NCI-H345 (cell line): Measurements from ENCODE around the gene COPE.

Source experiments
- DNase-seq: peaks from one replicate; lab custom pipeline; 2025; lab: John Stamatoyannopoulos, UW

Gene COPE

DNA sequence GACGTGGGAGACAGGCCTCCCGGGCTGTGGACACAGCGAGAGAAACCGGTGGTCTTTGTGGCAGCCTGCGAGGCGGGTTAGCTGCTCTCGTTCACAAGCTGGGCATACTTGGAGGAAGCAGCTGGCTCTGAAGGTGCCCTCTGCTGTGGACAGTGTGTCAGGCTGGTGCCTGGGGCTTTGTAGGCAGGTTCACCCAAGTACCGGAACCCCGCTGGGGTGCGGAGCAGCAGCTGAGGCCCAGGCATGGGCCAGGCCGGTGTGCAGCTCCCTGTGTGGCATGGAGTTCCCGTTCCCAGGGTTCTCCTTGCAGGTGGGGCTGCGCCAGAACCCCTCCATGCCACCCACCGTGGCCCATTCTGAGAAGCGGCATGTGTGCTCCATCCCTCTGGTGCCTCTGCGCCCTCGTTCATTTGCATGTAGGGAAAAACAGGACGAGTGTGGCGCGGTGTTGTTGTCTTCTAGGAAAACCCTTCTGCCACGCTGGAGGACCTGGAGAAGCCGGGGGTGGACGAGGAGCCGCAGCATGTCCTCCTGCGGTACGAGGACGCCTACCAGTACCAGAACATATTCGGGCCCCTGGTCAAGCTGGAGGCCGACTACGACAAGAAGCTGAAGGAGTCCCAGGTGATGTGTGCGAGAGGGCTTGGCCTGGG is 67.4 kb downstream of the COPE start:
- no peak for DNase-seq

DNA sequence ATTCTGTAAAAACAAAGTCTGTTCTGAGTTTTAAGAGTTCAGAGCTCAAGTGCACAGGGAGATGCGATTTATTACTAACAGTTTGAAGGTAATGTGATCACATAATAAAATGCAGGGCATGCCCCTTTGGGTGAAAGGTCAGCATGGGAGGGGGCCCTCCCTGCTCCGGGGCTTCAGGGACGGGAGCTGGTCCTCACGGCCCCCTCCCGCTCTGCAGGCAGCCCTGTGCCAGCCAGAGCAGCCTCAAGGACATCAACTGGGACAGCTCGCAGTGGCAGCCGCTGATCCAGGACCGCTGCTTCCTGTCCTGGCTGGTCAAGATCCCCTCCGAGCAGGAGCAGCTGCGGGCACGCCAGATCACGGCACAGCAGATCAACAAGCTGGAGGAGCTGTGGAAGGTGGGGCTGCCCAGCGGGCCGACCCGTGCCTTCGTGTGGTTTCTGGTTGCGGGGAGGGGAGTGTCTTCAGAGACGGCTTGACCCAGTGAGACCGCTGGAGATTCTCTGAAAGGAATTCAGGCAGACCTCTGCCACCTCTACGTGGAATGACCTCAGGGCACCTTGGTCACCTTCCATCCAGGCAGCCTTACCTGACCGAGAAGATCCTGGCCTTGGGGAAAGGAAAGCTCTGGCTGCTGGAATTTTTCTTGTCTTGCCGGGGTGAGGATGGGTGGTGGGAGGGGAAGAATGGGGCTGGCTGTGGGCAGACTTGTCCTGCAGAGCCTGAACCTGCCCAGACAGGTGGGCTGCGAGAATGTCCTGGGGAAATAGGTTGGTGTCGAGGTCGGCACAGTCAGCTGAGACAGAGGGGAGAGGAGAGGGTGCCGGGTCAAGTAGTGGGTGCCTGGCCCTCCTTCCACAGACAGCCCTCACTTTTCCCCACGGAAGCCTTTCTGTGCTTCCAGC is 68.5 kb downstream of the COPE start:
- no peak for DNase-seq

DNA sequence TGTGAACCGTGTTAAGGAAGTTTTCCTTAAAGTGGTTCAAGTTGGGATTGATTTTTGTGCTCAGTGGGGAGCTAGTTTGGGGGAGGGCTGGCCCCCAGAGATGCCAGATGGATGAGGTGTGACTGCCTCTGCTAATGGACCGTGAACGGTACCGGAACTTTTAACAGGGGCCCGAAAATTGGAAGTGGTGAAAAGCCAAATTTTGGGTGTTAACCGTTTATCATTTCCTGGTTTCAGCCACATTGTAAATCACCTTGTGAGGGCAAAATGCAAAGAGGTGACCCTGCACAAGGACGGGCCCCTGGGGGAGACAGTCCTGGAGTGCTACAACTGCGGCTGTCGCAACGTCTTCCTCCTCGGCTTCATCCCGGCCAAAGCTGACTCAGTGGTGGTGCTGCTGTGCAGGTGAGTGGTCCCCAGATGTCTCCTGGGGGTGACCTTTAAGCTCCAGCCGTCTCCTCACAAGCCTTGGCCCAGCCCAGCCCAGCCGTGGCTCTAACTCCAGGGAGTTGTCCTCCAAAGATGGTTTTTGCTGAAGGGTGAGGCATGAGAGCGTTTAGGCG is 69.3 kb downstream of the COPE start:
- no peak for DNase-seq
